Measurements from ENCODE around the gene SREK1IP1. TPM values are rescaled to one million over a fixed set of nuclear protein-coding genes. Genes with fewer than 3 reads are reported as not detected.

The SREK1IP1 gene
- total RNA-seq, 1 donor from 2014 or later: 22.5 TPM

- peaks cover 42% of the 10 kb centered on the region for H3K4me1 ChIP-seq
- TF ChIP-seq CTCF (IDR thresholded peaks at IDR 0.05): no peak
- ATAC-seq (no peak), DNase-seq (no peak)
- no peak overlapping the region for H3K4me3 ChIP-seq
- H3K27ac ChIP-seq: no peak overlapping the region
- no peaks in the 10 kb centered on the region for H3K9me3 ChIP-seq
- peaks cover 26% of the 10 kb centered on the region for H3K36me3 ChIP-seq
- no peaks in the 10 kb centered on the region for H3K27me3 ChIP-seq (ENCODE audit: low read depth)
- intact Hi-C loops (cut with DNase I): no loop called here
Measured at GRCh38 chr5:64765804-64766504, 2.5 kb downstream of the SREK1IP1 start.

- H3K27ac ChIP-seq: no peak overlapping the region
- H3K4me3 ChIP-seq: no peak overlapping the region
- peaks cover 26% of the 10 kb centered on the region for H3K36me3 ChIP-seq
- intact Hi-C loops (cut with DNase I): no loop called here
- no peak for TF ChIP-seq CTCF (IDR thresholded peaks at IDR 0.05)
- H3K4me1 ChIP-seq: peaks cover 34% of the 10 kb centered on the region
- H3K27me3 ChIP-seq (ENCODE audit: low read depth): no peaks in the 10 kb centered on the region
- H3K9me3 ChIP-seq: no peaks in the 10 kb centered on the region
- no peak for DNase-seq
- ATAC-seq: no peak
Measured at GRCh38 chr5:64763948-64764503, 4.5 kb downstream of the SREK1IP1 start.

- intact Hi-C loops (cut with DNase I): no loop called here
- Histone ChIP-seq H3K27me3 (ENCODE audit: low read depth) (no peaks in the 10 kb centered on the region), H3K4me3 (no peak overlapping the region), H3K4me1 (peaks cover 14% of the 10 kb centered on the region), H3K27ac (no peak overlapping the region), H3K36me3 (peaks cover 26% of the 10 kb centered on the region), H3K9me3 (no peaks in the 10 kb centered on the region)
- no peak for TF ChIP-seq CTCF (IDR thresholded peaks at IDR 0.05)
- ATAC-seq (no peak), DNase-seq (no peak)
Measured at GRCh38 chr5:64759960-64760660, 8.4 kb downstream of the SREK1IP1 start.

- peaks cover 21% of the 10 kb centered on the region for H3K36me3 ChIP-seq
- no peaks in the 10 kb centered on the region for H3K27me3 ChIP-seq (ENCODE audit: low read depth)
- no peak overlapping the region for H3K27ac ChIP-seq
- no peak for TF ChIP-seq CTCF (IDR thresholded peaks at IDR 0.05)
- H3K4me1 ChIP-seq: peaks cover 14% of the 10 kb centered on the region
- intact Hi-C loops (cut with DNase I): no loop called here
- DNase-seq: no peak
- ATAC-seq: no peak
- H3K4me3 ChIP-seq: no peak overlapping the region
- no peaks in the 10 kb centered on the region for H3K9me3 ChIP-seq
Measured at GRCh38 chr5:64758901-64759300, 9.6 kb downstream of the SREK1IP1 start.

- Histone ChIP-seq H3K27ac (no peak overlapping the region), H3K9me3 (no peaks in the 10 kb centered on the region), H3K27me3 (ENCODE audit: low read depth) (no peaks in the 10 kb centered on the region), H3K4me1 (peaks cover 6% of the 10 kb centered on the region), H3K4me3 (no peak overlapping the region), H3K36me3 (peaks cover 18% of the 10 kb centered on the region)
- intact Hi-C loops (cut with DNase I): no loop called here
- TF ChIP-seq CTCF (IDR thresholded peaks at IDR 0.05): no peak
- ATAC-seq: no peak
- no peak for DNase-seq
Measured at GRCh38 chr5:64754066-64754465, 14.4 kb downstream of the SREK1IP1 start.

All from lower lobe of right lung (tissue), 2 donors.